Brain pericyte (primary cell): ENCODE results near the gene COL23A1.
"Not testable (repeated sequence)": the region's sequence is repeated elsewhere in the genome, so short reads cannot be mapped to it uniquely, and the experiment has no call there.

Experiments used
- DNase-seq: peaks from one replicate; pipeline ENCODE4 v3.0.0-alpha.2; 2012; ENCODE audit warnings: low read depth, low spot score

Gene COL23A1

GRCh38 chr5:178230879-178231538, 359.2 kb downstream of the COL23A1 start:
- DNase-seq = no peak

DNA sequence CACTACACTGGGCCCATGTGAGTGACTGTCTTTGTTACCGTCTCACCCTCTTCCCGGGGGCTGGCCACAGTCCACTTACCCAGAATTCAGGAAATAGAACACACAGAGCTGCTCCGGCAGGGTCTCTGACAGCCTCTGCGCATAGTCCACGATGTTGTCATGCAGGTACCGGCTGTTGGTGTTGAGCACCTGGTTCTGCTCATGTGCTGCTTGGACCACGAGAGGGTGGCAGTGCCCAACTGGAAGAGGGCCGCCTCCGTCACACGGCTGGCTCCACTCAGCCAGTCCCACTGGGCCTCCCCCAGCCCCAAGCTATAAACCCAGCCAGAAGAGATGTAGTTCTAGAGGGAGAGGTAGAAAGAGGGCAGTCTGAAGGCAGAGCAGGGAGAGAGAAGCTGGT, 360.3 kb downstream of the COL23A1 start:
- DNase-seq = no peak

DNA sequence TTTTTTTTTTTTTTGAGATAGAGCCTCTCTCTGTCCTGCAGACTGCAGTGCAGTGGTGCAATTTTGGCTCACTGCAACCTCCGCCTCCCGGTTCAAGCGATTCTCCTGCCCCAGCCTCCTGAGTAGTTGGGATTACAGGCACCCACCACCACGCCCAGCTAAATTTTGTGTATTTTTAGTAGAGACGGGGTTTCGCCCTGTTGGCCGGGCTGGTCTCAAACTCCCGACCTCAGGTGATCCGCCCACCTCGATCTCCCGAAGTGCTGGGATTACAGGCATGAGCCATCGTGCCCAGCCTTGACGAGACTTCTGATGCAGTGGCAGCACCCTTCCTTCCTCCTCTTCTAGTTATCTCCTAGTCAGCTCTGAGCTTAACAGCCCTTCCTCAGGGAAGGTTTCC, 361.1 kb downstream of the COL23A1 start:
- DNase-seq = not testable (repeated sequence)

DNA sequence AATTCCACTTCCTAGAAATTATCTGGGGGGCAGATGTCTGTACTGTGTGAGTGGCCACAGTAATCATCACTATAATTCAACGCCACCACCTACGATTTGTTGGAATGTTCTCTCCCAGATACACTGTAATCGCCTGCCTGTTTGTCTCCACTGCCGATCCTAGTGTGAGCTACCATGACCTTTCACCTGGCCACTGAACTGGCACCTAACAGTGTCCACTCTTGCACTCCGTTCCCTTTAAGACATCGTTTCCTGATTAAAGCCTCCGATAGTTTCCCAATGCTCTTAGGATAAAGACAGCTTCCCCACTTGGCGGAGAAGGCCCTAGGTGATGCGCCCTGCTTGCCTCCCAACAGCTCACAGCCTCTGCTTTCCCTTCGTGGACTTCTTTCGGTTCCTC, 361.6 kb downstream of the COL23A1 start:
- no peak for DNase-seq

GRCh38 chr5:178227929-178228328, 362.3 kb downstream of the COL23A1 start:
- DNase-seq = no peak

DNA sequence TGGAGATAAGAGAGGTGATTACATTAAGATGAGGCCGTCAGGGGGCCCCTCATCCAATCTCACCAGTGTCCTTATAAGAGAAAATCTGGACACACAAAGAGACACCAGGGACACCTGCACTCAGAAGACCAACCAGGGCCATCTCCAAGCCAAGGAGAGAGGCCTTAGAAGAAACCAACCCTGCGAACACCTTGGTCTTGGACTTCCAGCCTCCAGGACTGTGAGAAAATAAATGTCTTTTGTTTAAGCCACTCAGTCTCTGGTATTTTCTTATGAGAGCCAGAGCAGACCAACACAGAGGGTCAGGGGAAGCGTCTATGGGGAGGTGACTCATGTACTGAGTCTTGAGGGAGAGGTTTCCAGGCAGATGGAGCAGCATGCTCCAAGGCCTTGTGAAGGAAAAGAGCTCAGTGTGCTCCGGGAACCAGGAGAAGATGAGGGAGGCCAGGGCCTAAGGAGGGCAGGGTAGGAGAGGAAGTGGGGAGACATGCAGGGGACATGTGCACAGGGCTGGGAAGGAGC, 363.0 kb downstream of the COL23A1 start:
- DNase-seq = no peak

DNA sequence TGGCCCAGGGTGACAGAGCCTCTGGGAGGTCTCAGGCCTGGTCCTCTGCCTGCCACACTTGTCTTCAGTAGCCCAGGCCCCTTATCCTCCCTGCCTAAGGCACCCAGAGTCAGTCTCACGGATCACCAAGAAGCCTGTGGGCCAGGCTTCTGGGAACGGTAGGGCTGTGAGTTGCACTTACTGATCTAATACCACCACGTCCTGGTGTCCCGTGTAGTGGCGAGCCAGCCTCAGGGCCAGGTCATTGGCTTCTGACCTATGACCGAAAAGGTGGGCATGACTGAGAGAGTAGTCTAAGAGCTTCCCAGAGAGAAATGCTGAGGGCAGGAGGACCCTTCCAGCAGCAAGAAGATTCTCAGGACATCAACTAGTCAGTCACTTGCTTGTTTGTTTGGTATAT, 365.0 kb downstream of the COL23A1 start:
- DNase-seq = no peak

DNA sequence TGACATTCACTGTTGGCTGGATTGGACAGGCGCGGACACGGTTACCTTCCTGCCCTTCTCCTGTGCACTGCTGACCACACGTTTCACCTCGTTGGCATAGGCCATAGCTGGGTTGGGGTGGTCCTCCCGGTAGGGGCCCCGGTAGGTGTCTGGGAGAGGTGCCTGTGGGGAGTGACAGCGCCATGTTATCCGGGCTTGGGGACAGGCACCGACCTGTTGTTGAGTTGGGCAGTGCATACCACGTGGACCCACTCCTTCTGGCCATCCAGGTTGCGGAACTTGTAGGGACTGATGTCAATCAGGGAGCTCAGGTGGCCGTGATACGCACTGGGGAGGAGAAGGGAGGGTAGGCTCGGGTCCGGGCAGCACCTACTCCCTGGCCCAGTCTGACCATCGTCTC, 365.8 kb downstream of the COL23A1 start:
- no peak for DNase-seq

DNA sequence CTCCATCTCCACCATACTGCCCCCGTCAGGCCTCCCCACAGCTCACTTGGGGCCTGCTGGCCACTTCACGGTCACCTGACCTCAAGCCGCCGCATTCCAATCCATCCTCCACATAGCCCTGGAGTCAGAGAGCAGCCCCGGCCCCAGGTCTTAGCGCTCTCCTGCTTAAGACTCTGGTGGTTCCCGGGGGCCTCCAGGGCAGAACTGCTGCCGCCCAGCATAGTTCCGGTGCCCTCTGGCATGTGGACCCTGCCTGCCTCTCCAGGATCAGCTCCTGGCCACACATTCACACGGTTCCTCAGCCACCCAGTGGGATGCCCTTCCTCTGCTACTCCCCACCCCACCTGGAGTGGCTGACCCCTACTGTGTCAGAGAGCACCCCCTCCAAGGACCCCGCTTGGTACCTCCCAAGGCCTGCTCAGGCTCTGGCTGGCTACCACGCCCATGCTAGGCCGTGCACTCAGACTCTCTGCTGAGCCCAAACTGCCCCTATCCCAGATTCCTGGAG, 366.3 kb downstream of the COL23A1 start:
- DNase-seq = no peak

- no peak for DNase-seq
Measured at GRCh38 chr5:178223196-178223773, 366.9 kb downstream of the COL23A1 start.

GRCh38 chr5:178222292-178222691, 367.9 kb downstream of the COL23A1 start:
- no peak for DNase-seq

GRCh38 chr5:178221853-178222252, 368.3 kb downstream of the COL23A1 start:
- DNase-seq = no peak

GRCh38 chr5:178221282-178221681, 368.9 kb downstream of the COL23A1 start:
- no peak for DNase-seq

DNA sequence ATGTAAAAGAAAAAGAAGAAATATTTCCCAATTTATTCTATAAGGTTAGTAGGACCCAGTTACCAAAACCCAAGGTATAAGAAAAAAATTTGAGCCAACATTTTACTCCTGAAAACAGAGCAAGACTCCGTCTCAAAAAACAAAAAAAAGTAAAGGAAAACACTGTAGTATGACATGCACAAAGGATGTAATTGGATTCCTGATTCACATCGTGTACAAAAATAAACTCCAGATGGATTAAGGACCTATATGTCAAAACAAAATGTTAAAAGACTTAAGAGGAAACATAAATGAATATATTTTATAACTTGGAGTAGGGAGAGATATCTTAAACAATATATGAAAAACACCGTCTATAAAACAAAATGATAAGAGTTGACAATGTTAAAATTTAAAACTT, 371.4 kb downstream of the COL23A1 start:
- no peak for DNase-seq

DNA sequence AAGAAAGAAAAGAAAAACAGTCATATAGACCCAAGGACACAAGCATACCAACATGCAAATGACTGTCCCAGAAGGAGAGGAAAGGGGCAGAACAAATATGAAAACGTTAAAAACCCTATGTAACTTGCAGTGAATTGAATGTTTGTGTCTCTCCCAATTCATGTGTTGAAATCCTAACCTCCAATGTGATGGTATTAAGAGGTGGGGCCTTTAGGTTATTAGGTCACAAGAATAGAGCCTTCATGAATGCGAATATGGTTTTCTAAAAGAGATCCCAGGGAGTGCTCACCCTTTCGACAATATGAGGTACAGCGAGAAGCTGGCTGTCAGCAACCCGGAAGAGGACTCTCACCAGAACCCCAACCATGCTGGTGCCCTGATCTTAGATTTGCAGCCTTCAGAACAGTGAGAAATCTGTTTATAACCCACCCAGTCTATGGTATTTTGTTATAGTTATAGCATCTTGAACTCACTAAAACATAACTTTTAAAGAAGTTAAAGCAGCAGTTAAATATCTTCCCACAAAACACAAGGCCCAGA, 371.9 kb downstream of the COL23A1 start:
- no peak for DNase-seq

GRCh38 chr5:178216779-178217178, 373.4 kb downstream of the COL23A1 start:
- DNase-seq = no peak

- DNase-seq = no peak
Measured at GRCh38 chr5:178216088-178216534, 374.1 kb downstream of the COL23A1 start.

DNA sequence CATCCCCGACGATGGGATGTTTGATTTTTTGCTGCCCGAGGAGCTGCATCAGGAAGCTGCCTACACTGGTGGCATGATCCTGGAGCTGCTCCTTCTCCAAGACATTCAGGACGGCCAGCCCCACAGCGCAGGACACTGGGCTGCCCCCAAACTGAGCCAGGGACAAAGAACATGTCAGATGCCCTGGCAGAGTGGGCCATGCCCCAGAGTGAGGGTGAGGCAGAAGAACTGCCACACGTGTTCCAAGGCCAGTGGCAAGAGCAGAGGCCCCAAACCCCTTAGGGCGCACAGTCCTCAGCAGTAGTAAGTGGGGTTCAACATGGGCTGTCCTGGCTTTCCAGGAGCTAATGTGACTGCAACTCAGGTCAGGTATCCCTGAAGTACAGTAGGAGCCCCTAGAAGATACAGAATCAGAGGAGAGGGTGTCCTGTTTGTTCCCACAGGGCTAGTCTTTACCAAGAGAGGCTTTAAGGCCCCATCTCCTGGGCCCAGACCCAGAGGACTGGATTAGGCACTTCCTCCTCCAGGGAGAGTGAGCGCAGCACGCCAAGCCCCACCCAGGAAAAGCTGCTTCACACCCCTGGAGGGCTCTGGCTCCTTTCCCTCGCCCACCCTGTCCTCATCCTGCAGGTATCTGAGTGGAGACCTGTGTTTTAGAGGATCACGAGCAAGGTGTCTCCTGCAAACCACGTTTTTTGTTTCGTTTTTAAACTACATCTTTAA, 374.8 kb downstream of the COL23A1 start:
- no peak for DNase-seq

DNA sequence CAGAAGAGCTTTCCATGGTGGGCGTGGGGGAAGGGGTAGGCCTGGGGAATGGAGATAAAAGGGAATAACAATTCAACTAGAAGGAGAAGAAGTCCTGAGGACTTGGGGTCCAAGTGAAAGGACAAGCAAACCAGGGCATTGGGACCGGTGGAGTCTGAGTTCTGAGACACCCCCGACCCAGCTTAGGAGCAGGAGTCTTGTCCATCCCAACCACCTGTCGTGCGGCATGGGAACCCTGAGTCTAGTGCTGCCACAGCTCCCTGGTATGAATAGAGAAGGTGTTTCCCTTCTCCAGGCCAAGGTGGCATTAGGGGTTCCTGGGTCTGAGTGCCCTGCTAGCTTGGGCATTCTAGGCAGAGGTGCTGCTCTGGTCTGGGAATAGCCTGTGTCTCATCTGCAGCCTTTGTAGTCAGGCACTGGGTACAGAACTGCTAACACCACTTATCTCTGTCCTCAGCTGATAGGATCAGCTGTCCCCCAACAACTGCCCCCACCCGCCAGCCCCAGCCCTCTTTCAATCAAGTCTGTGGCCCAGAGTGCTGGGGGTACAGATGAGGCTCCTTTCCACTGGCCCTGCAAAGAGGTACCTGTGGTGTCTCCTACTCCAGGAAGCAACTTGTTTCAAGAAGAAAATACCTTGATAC, 375.9 kb downstream of the COL23A1 start:
- no peak for DNase-seq

DNA sequence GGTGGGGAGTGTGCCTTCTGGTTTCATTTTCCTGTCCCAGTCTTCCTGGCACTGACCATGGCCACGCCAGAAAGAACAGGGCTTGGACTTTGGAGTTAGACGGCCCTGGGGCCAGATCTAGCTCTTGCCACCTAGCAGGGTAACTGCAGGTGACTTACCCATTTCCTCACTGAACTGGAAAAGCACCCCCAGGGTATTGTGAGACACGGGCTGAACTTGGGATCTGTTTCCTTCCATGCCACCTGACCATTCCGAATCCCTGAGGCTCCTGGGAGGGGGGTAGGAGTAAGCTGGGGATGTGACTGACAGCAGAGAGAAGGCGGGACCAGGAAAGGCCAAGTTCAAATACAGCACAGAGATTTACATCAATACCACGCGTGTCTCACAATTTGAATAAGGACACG, 376.4 kb downstream of the COL23A1 start:
- no peak for DNase-seq

GRCh38 chr5:178213003-178213461, 377.2 kb downstream of the COL23A1 start:
- no peak for DNase-seq
